Measurements from ENCODE around the gene SERPINA5. TPM values are rescaled to one million over a fixed set of nuclear protein-coding genes. Genes with fewer than 3 reads are reported as not detected.

The SERPINA5 gene
- total and polyA plus RNA-seq, 2 donors, result 0.24 to 1.7 TPM

- DNase-seq (ENCODE audit: low read depth in 6 of 9, low spot score in 9 of 9), result no peak
- WGBS, result 84% methylated on average over 12 of the region's 12 CpGs
- Histone ChIP-seq H3K27ac (ENCODE audit: low read depth in 1 of 2, low read length in 1 of 2) (no peak overlapping the region), H3K4me1 (ENCODE audit: control insufficient read depth in 2 of 2, insufficient read depth in 2 of 2, low read length in 2 of 2) (peaks cover 0 to 3% of the 10 kb centered on the region in 2 donors), H3K27me3 (ENCODE audit: control insufficient read depth in 2 of 2, insufficient read depth in 1 of 2, low read length in 1 of 2) (no peaks in the 10 kb centered on the region), H3K9me3 (ENCODE audit: control insufficient read depth in 2 of 2, insufficient read depth in 1 of 2, low read length in 1 of 2) (no peaks in the 10 kb centered on the region), H3K4me3 (ENCODE audit: low read length in 2 of 2) (no peak overlapping the region), H3K36me3 (ENCODE audit: control insufficient read depth in 2 of 2, insufficient read depth in 2 of 2, low read length in 1 of 2) (no peaks in the 10 kb centered on the region)
Observed at GRCh38 chr14:94542111-94542810, 39.0 kb upstream of the SERPINA5 start.

GRCh38 chr14:94542811-94543440, 38.3 kb upstream of the SERPINA5 start:
- Histone ChIP-seq H3K27me3 (ENCODE audit: control insufficient read depth in 2 of 2, insufficient read depth in 1 of 2, low read length in 1 of 2) (no peaks in the 10 kb centered on the region), H3K9me3 (ENCODE audit: control insufficient read depth in 2 of 2, insufficient read depth in 1 of 2, low read length in 1 of 2) (no peaks in the 10 kb centered on the region), H3K4me1 (ENCODE audit: control insufficient read depth in 2 of 2, insufficient read depth in 2 of 2, low read length in 2 of 2) (peaks cover 0 to 3% of the 10 kb centered on the region in 2 donors), H3K27ac (ENCODE audit: low read depth in 1 of 2, low read length in 1 of 2) (peak overlapping the region in 1 of 2 donors; percentile 11), H3K36me3 (ENCODE audit: control insufficient read depth in 2 of 2, insufficient read depth in 2 of 2, low read length in 1 of 2) (no peaks in the 10 kb centered on the region), H3K4me3 (ENCODE audit: low read length in 2 of 2) (no peak overlapping the region)
- no peak for DNase-seq (ENCODE audit: low read depth in 6 of 9, low spot score in 9 of 9)
- 77% methylated on average over 9 of the region's 9 CpGs for WGBS

DNA sequence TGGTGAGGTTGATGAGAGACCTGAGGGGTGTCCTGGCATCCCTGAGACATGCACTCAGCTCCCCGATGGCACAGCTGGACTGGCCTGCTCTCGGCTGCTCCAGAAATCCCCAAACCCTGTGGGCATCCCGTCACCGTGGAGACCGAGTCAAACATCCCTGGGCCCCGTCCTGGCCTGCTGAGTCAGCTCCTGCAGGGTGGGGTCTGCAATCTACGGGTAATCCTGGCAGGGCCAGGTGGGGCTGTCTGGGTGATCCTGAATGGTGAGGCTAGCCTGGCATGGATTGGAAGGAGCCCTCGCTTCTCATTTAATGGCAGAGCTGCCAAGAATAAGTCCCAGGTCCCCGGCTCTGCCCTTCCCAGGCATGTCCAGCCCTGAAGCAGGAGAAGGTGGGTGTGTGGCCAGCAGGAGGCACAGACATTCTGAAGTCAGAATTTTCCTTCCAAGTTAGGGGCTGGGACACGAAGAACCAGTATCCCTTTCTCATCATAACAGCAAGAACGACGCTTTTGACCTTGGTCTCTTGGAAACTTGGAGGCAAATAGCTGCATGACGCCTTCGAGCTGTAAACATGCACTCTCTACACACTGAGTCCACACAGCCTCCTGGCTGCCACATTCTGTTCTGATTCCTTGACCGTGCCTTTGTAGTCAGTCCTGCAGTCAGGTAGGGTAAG, 37.6 kb upstream of the SERPINA5 start:
- Histone ChIP-seq H3K4me3 (ENCODE audit: low read length in 2 of 2) (no peak overlapping the region), H3K27ac (ENCODE audit: low read depth in 1 of 2, low read length in 1 of 2) (peak overlapping the region in 1 of 2 donors; percentile 11), H3K27me3 (ENCODE audit: control insufficient read depth in 2 of 2, insufficient read depth in 1 of 2, low read length in 1 of 2) (no peaks in the 10 kb centered on the region), H3K9me3 (ENCODE audit: control insufficient read depth in 2 of 2, insufficient read depth in 1 of 2, low read length in 1 of 2) (no peaks in the 10 kb centered on the region), H3K4me1 (ENCODE audit: control insufficient read depth in 2 of 2, insufficient read depth in 2 of 2, low read length in 2 of 2) (peaks cover 0 to 3% of the 10 kb centered on the region in 2 donors), H3K36me3 (ENCODE audit: control insufficient read depth in 2 of 2, insufficient read depth in 2 of 2, low read length in 1 of 2) (no peaks in the 10 kb centered on the region)
- no peak for DNase-seq (ENCODE audit: low read depth in 6 of 9, low spot score in 9 of 9)
- 86% methylated on average over 15 of the region's 15 CpGs for WGBS

DNA sequence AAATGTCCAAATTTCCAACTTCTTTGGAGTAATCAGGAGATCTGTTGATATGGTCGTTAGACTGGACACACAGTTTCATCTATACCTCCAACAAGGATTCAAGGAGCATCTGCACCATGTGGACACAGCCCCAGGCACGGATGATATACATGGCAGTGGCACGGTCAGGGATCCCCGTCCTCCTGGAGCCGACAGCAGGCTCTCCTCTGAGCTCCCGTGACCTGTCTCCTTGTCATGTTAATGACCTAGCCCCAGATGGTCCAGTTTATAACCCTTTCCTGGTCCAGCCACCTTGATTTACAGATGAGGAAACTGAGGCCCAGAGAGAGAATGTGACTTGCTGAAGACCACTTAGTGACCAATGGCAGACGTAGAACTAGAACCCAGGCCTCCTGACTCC, 36.5 kb upstream of the SERPINA5 start:
- DNase-seq (ENCODE audit: low read depth in 6 of 9, low spot score in 9 of 9), result no peak
- 65% methylated on average over 7 of the region's 7 CpGs for WGBS
- Histone ChIP-seq H3K4me1 (ENCODE audit: control insufficient read depth in 2 of 2, insufficient read depth in 2 of 2, low read length in 2 of 2) (peaks cover 0 to 3% of the 10 kb centered on the region in 2 donors), H3K4me3 (ENCODE audit: low read length in 2 of 2) (no peak overlapping the region), H3K27me3 (ENCODE audit: control insufficient read depth in 2 of 2, insufficient read depth in 1 of 2, low read length in 1 of 2) (peaks cover 0 to 2% of the 10 kb centered on the region in 2 donors), H3K36me3 (ENCODE audit: control insufficient read depth in 2 of 2, insufficient read depth in 2 of 2, low read length in 1 of 2) (no peaks in the 10 kb centered on the region), H3K9me3 (ENCODE audit: control insufficient read depth in 2 of 2, insufficient read depth in 1 of 2, low read length in 1 of 2) (no peaks in the 10 kb centered on the region), H3K27ac (ENCODE audit: low read depth in 1 of 2, low read length in 1 of 2) (no peak overlapping the region)

DNA sequence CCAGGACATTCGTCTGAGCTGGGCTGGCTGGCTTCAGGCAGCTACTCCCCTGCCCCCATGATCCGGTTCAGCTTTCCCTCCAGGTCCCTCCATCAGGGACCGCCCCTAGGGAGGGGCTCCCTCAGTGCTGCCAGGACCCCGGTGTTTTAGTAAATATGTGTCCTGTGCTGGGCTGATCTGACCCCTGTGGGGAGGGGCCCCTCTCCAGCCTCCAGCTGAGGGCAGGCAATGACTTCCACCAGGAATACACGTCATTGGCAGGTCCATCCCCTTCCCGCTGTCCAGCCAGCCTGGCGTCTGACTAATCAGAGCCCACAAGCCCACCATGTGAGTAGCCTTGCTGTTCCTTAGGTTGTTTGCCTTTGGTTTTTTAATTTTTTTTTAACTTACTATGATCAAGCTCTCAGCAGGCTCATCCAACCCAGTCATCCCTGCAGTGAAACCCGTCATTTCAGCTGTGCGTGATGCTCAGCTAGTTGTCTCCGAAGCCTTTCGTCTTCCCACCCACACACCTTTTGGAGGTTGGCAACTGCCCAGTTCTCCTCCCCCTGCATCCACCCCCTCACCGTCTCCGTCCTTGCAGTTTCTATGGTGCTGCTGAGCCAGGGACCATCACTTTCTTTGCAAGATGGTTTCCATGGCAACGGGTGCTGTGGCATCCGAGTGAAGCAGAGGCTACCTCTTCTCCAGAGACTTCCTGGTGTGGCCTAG, 35.9 kb upstream of the SERPINA5 start:
- H3K27me3 ChIP-seq (ENCODE audit: control insufficient read depth in 2 of 2, insufficient read depth in 1 of 2, low read length in 1 of 2), result peaks cover 0 to 4% of the 10 kb centered on the region in 2 donors
- H3K36me3 ChIP-seq (ENCODE audit: control insufficient read depth in 2 of 2, insufficient read depth in 2 of 2, low read length in 1 of 2), result no peaks in the 10 kb centered on the region
- 69% methylated on average over 15 of the region's 15 CpGs for WGBS
- no peaks in the 10 kb centered on the region for H3K9me3 ChIP-seq (ENCODE audit: control insufficient read depth in 2 of 2, insufficient read depth in 1 of 2, low read length in 1 of 2)
- DNase-seq (ENCODE audit: low read depth in 6 of 9, low spot score in 9 of 9), result no peak
- H3K4me1 ChIP-seq (ENCODE audit: control insufficient read depth in 2 of 2, insufficient read depth in 2 of 2, low read length in 2 of 2), result peaks cover 0 to 3% of the 10 kb centered on the region in 2 donors
- no peak overlapping the region for H3K4me3 ChIP-seq (ENCODE audit: low read length in 2 of 2)
- H3K27ac ChIP-seq (ENCODE audit: low read depth in 1 of 2, low read length in 1 of 2), result no peak overlapping the region

DNA sequence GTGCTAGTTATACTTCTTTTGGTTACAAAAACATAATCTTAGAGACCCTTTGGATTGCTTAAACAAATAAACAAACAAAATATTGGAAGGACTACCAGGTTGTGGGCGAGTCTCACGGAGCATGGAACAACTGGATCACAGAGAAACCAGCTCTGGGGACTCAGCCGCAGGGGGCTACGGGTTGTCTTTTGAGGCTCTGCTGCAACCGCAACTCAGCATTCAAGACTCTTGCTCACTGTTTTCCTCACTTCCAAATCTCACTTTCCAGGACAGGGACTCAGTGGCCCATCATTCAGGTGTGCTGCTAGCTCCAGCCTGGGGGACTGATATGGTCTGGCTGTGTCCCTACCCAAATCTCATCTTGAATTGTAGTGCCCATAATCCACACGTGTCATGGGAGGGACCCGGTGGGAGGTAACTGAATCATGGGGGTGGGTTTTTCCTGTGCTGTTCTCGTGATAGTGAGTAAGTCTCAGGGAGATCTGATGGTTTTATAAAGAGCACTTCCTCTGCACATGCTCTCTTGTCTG, 34.0 kb upstream of the SERPINA5 start:
- no peak for DNase-seq (ENCODE audit: low read depth in 6 of 9, low spot score in 9 of 9)
- peaks cover 0 to 3% of the 10 kb centered on the region in 2 donors for H3K4me1 ChIP-seq (ENCODE audit: control insufficient read depth in 2 of 2, insufficient read depth in 2 of 2, low read length in 2 of 2)
- peaks cover 0 to 4% of the 10 kb centered on the region in 2 donors for H3K27me3 ChIP-seq (ENCODE audit: control insufficient read depth in 2 of 2, insufficient read depth in 1 of 2, low read length in 1 of 2)
- H3K27ac ChIP-seq (ENCODE audit: low read depth in 1 of 2, low read length in 1 of 2), result no peak overlapping the region
- no peak overlapping the region for H3K4me3 ChIP-seq (ENCODE audit: low read length in 2 of 2)
- no peaks in the 10 kb centered on the region for H3K36me3 ChIP-seq (ENCODE audit: control insufficient read depth in 2 of 2, insufficient read depth in 2 of 2, low read length in 1 of 2)
- WGBS, result 90% methylated on average over 8 of the region's 8 CpGs
- H3K9me3 ChIP-seq (ENCODE audit: control insufficient read depth in 2 of 2, insufficient read depth in 1 of 2, low read length in 1 of 2), result no peaks in the 10 kb centered on the region

GRCh38 chr14:94547726-94548125, 33.5 kb upstream of the SERPINA5 start:
- DNase-seq (ENCODE audit: low read depth in 6 of 9, low spot score in 9 of 9), result no peak
- Histone ChIP-seq H3K9me3 (ENCODE audit: control insufficient read depth in 2 of 2, insufficient read depth in 1 of 2, low read length in 1 of 2) (no peaks in the 10 kb centered on the region), H3K4me3 (ENCODE audit: low read length in 2 of 2) (no peak overlapping the region), H3K36me3 (ENCODE audit: control insufficient read depth in 2 of 2, insufficient read depth in 2 of 2, low read length in 1 of 2) (no peaks in the 10 kb centered on the region), H3K4me1 (ENCODE audit: control insufficient read depth in 2 of 2, insufficient read depth in 2 of 2, low read length in 2 of 2) (peaks cover 0 to 3% of the 10 kb centered on the region in 2 donors), H3K27me3 (ENCODE audit: control insufficient read depth in 2 of 2, insufficient read depth in 1 of 2, low read length in 1 of 2) (peaks cover 0 to 4% of the 10 kb centered on the region in 2 donors), H3K27ac (ENCODE audit: low read depth in 1 of 2, low read length in 1 of 2) (no peak overlapping the region)
- WGBS, result 83% methylated on average over 4 of the region's 4 CpGs

- peaks cover 0 to 4% of the 10 kb centered on the region in 2 donors for H3K27me3 ChIP-seq (ENCODE audit: control insufficient read depth in 2 of 2, insufficient read depth in 1 of 2, low read length in 1 of 2)
- H3K27ac ChIP-seq (ENCODE audit: low read depth in 1 of 2, low read length in 1 of 2), result no peak overlapping the region
- no peak for DNase-seq (ENCODE audit: low read depth in 6 of 9, low spot score in 9 of 9)
- H3K36me3 ChIP-seq (ENCODE audit: control insufficient read depth in 2 of 2, insufficient read depth in 2 of 2, low read length in 1 of 2), result no peaks in the 10 kb centered on the region
- peaks cover 0 to 2% of the 10 kb centered on the region in 2 donors for H3K4me1 ChIP-seq (ENCODE audit: control insufficient read depth in 2 of 2, insufficient read depth in 2 of 2, low read length in 2 of 2)
- no peaks in the 10 kb centered on the region for H3K9me3 ChIP-seq (ENCODE audit: control insufficient read depth in 2 of 2, insufficient read depth in 1 of 2, low read length in 1 of 2)
- WGBS, result 95% methylated on average over 14 of the region's 14 CpGs
- H3K4me3 ChIP-seq (ENCODE audit: low read length in 2 of 2), result no peak overlapping the region
Observed at GRCh38 chr14:94548131-94548998, 32.9 kb upstream of the SERPINA5 start.
